Measurements from ENCODE around the gene ASAP2.
A peak's percentile ranks its signal among the peaks of the same experiment; 100 is the strongest.

Gene ASAP2

GRCh38 chr2:9226458-9227380 is 20.1 kb downstream of the ASAP2 start:
- TF ChIP-seq, protein P1, sequence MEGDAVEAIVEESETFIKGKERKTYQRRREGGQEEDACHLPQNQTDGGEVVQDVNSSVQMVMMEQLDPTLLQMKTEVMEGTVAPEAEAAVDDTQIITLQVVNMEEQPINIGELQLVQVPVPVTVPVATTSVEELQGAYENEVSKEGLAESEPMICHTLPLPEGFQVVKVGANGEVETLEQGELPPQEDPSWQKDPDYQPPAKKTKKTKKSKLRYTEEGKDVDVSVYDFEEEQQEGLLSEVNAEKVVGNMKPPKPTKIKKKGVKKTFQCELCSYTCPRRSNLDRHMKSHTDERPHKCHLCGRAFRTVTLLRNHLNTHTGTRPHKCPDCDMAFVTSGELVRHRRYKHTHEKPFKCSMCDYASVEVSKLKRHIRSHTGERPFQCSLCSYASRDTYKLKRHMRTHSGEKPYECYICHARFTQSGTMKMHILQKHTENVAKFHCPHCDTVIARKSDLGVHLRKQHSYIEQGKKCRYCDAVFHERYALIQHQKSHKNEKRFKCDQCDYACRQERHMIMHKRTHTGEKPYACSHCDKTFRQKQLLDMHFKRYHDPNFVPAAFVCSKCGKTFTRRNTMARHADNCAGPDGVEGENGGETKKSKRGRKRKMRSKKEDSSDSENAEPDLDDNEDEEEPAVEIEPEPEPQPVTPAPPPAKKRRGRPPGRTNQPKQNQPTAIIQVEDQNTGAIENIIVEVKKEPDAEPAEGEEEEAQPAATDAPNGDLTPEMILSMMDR (IDR thresholded peaks at IDR 0.05), result no peak
- no peak overlapping the region for H3K4me3 ChIP-seq
- DNase-seq (ENCODE audit: low spot score), result no peak
- peak overlapping the region in 1 of 2 donors; percentile 28 for H3K27ac ChIP-seq

DNA sequence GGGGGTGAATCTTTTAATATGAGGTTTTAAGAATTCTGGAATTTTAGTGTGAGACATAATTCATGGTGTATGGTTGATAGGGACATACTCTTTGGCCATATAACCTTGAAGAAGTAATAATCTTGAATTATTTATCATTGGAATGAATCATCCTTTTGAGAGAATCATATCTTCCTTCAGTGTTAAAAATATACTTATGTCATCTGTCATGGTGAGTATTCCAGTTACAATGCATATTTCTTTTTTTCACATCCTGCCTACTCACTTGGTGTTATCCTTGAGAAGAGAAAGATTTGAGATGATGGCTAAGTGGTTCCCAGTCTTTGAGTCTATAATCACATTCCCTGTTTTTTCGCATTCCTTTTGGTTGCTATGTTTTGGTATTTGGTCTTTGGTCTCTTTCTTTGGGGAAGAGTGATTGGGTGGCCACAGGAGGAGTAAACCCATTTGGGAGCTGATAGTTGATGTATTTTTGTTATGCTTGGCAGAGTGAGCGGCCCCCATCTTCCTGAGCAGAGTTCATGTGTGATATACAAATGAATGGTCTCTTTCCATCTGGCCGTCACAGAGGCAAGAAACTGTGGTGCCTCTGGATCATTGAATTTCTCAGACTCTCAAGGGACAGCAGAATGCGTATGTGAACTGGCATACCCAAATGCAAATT is 21.6 kb downstream of the ASAP2 start:
- no peak overlapping the region for H3K4me3 ChIP-seq
- no peak overlapping the region for H3K27ac ChIP-seq
- TF ChIP-seq, protein P1 (IDR thresholded peaks at IDR 0.05), result no peak
- no peak for DNase-seq (ENCODE audit: low spot score)

GRCh38 chr2:9228781-9229469 is 22.3 kb downstream of the ASAP2 start:
- peak overlapping the region in 1 of 2 donors; percentile 79 for H3K27ac ChIP-seq

DNA sequence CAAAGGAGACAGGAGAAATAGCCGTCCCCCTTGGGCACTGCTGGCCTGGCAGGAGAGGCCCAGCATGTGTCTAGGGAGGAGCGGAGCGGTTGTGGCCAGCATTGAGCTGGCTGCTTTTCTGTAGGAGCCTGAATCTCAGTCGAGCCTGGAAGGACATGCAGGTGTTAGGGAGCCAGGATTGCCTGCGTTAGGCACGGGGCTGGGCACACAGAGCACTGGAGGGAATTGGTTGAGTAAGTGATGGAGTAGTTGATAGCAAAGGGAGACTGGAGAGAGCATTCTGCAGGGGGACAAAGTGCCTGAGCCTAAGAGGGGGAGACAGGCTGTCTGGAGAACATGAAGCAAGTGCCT is 22.8 kb downstream of the ASAP2 start:
- H3K4me3 ChIP-seq, result no peak overlapping the region
- TF ChIP-seq, protein P1 (IDR thresholded peaks at IDR 0.05), result no peak
- no peak for DNase-seq (ENCODE audit: low spot score)
- H3K27ac ChIP-seq, result peak overlapping the region in 1 of 2 donors; percentile 79

More at GRCh38 chr2:9228781-9229469, 22.3 kb downstream of the ASAP2 start:
- TF ChIP-seq, protein P1 (IDR thresholded peaks at IDR 0.05), result no peak
- H3K4me3 ChIP-seq, result no peak overlapping the region
- DNase-seq (ENCODE audit: low spot score), result no peak

DNA sequence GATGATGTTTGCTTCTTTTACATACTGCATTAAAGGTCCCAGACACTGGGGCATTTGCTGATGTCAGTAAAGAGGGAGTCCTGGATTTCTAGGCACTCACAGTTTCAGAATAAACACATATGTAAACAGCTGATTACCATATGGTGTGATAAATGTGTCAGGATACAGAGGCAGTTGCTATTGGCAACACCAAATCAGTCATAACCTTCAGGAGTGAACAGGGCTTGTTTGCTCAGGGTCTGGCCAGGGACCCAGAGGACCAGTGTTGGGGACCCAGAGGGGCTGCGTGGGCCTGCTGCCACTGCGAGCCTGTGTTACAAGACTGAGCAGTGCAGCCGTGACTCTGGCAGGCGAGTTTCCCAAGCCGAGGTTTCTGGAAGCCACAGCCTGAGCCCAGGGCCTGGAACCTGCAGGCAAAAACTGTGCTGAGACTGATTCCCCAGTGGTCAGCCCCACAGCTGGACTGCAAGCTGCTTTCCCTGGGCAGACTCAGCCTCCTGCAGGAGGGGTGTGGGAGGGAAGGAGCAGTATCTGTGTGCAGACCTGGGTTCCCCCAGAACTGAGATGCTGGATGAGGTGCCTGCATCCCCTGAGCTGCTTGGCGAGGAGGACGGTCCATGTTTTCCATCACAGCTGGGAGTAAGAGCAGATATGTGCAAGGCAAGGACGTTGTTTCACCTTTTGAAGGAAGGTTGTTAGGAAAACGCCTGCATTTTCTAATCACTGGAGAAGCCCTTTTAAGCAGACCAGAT is 23.6 kb downstream of the ASAP2 start:
- no peak for DNase-seq (ENCODE audit: low spot score)
- TF ChIP-seq, protein P1 (IDR thresholded peaks at IDR 0.05), result no peak
- Histone ChIP-seq H3K4me3 (peak overlapping the region; percentile 42), H3K27ac (peak overlapping the region; percentile 9 to 79)

- TF ChIP-seq, protein P1 (IDR thresholded peaks at IDR 0.05), result no peak
- Histone ChIP-seq H3K27ac (peak overlapping the region; percentile 8 to 79), H3K4me3 (peak overlapping the region; percentile 42)
- no peak for DNase-seq (ENCODE audit: low spot score)
Observed at GRCh38 chr2:9230881-9231280, 24.3 kb downstream of the ASAP2 start.

Measured in coronary artery (tissue), 2 donors.